Panc1 (cell line): ENCODE measurements around the gene USP10.

Experiments
- CTCF ChIP-seq: fragments of 450-650 bp; IDR thresholded peaks from 2 replicates; pipeline ENCODE4 v1.5.1; 2017; ENCODE audit warnings: mild to moderate bottlenecking
- POLR2AphosphoS5 ChIP-seq: IDR thresholded peaks from 2 replicates; pipeline ENCODE4 v1.6.1; 2012; ENCODE audit warnings: mild to moderate bottlenecking, low read depth, low read length, moderate library complexity
- REST ChIP-seq, 2 experiments: IDR thresholded peaks; 2 replicates each; pipeline ENCODE4 v1.6.1; 2011 to 2012; ENCODE audit warnings: low read depth in 2 of 2, control low read depth in 1 of 2, low read length in 1 of 2, mild to moderate bottlenecking in 1 of 2, moderate library complexity in 1 of 2; ENCODE audit not compliant: insufficient read depth in 1 of 2

- TF ChIP-seq CTCF = no peak
- TF ChIP-seq REST (IDR thresholded peaks at IDR 0.05; ENCODE audit: insufficient read depth in 1 of 2, low read depth in 2 of 2, low read length in 1 of 2) = no peak
- TF ChIP-seq POLR2AphosphoS5 = no peak
Measured at GRCh38 chr16:84728853-84729424, 29.1 kb downstream of the USP10 start.
